ENCODE data around the gene UBE2C.
A peak's percentile ranks its signal among the peaks of the same experiment; 100 is the strongest.
"Not testable (repeated sequence)": the region's sequence is repeated elsewhere in the genome, so short reads cannot be mapped to it uniquely, and the experiment has no call there.

Gene UBE2C

DNA sequence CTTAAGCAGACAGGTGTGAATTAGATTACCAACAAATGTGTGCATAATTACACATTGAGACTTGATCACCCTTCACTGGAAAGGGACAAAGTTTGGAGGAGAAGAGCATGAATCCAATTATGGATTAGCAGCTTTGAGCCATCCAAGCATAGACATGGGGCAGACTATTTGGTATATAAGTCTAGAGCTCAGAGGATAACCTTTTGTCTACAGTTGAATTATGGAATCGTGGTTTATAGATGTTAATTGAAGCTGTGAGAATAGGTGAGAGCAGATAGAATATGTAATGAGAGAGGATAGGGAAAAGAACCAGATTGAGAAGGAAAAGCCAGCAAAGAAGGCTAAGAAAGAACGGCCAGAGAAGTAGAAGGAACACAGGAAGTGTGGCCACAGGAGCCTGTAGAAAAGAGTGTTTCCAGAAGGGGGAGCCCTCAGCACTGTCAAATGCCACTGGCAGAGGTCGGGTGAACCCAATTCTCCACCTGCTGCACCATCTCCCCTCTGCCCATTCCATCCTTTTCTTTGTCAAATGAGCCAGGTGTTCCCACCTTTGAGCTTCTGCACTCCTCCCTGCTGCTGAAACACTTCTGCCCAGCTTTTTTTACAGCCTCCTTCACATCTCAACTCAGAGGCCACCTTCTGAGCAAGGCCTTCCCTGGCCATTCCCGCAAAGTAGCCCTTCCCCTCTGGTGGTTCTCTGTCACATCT lies 13.4 kb upstream of the UBE2C start:
- peak; percentile 24 for DNase-seq

DNA sequence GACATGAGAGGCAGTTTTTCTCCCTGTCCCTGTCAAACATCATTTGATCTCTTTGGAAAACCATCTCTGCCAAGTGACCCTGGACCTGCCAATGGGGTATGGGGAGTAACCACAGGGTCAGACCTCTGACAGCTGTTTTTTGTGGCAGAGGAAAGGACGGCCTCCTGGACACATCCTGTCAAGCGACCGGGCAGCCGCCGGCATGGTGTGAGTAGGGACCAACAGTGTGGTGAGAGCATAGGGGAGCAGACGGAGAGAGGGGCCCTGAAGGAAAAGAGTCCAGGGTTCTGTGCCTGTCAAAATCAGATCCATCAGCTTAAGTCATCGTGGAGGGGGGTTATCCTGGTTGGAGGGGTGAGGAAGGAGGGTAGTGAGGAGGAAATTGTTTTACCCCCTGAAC lies 10.6 kb upstream of the UBE2C start:
- no peak for DNase-seq

DNA sequence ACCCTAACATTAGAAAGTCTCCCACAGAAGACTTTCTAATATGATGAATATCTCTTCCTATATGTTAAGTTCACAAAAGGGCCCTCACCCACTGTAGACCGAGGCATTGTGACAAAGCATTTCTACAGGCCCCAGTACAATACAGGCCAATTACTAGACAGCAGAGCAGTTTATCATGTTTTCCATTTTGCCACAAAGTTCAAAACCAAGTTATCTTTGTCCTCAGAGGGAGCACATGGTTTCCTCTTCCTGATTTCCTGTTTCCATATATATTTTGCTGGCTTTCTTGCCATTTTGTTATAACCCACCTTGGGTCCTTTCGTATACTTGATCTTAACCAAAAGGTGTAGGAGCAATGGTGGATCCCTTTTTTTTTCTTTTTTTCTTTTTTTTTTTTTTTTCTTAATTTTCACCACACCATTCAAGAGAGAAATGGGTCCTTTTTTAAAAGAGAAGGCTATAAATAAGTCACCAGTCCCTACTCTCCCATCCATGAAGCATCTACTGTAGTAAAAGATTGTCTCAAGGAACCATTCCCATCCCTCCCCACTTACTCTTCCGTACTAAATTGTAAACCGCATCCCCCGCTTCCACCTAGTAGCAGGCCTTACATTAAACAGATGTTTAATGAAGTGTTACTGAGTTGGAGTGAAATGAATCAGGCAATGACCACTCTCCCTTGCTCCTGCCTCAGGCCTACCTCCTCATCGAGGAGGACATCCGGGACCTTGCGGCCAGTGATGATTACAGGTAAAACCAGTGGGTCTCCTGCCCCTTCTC lies 2.1 kb upstream of the UBE2C start:
- DNase-seq = no peak

DNA sequence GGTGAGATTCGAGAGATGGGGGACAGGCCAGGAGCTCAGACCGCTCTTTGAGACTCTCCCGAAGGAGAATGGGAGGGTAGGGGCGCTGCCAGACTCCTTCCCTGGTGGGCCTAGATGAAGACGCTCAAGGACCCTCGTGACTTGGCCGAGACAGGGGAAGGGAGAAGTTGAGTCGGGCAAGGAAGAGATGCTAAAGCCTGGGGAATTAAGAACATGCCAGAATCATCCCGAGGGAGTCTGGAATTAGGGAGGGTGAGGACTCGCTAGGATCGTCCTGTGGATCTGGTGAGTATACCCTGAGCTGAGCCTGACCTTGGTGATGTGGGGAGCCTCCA lies 529 bp downstream of the UBE2C start:
- DNase-seq = no peak

DNA sequence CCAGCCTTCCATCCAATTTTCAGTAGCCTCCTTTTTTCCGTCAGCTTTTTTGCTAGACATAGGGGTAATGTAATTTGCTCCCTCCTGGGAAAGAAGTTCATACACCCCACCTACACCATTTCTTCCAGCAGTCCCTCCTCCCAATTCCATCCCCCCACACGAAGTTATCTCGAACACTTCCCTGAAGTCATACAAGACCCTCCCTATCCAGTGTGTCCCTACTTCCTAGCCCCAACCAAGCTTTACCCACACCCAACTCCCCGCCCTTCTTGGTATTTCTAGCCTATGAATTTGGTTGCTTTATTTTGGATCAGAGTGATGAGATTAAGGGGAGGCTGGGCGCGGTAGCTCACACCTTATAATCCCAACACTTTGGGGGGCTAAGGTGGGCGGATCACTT lies 1.0 kb downstream of the UBE2C start:
- DNase-seq = no peak

DNA sequence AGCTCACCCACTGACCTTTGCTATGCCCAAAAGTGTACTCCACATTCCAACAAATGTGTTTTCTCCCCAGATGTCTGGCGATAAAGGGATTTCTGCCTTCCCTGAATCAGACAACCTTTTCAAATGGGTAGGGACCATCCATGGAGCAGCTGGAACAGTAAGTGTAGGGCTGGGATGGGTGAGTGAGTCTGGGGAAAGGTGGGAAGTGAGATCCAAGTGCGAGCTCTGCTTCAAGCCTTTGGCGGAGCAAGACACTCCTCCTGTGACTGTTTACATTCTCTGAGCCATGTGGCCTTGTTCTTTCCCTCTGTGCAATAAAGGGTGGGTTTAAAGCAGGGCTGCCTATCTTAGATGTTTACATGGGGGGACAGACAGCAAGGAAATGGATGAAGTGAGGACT lies 1.9 kb downstream of the UBE2C start:
- DNase-seq = no peak

DNA sequence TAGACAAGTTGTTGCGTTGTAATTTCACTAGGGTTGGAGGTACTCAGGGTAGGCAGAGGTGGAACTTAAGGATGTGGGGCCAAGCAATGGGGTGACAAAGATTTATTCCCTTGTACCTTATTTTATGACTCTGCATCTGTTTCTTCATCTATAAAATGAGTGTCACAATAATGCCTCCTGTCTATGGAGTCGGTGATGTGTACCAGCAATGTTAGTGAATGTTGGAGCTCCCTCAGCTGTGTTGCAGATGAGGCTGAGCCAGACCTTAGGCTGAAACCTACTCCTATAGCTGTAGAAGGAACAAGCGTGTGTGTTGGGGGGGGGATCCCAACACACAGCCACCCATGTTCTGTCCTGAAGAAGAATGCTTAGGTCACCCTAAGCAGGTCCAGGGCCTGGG lies 4.5 kb downstream of the UBE2C start:
- no peak for DNase-seq

DNA sequence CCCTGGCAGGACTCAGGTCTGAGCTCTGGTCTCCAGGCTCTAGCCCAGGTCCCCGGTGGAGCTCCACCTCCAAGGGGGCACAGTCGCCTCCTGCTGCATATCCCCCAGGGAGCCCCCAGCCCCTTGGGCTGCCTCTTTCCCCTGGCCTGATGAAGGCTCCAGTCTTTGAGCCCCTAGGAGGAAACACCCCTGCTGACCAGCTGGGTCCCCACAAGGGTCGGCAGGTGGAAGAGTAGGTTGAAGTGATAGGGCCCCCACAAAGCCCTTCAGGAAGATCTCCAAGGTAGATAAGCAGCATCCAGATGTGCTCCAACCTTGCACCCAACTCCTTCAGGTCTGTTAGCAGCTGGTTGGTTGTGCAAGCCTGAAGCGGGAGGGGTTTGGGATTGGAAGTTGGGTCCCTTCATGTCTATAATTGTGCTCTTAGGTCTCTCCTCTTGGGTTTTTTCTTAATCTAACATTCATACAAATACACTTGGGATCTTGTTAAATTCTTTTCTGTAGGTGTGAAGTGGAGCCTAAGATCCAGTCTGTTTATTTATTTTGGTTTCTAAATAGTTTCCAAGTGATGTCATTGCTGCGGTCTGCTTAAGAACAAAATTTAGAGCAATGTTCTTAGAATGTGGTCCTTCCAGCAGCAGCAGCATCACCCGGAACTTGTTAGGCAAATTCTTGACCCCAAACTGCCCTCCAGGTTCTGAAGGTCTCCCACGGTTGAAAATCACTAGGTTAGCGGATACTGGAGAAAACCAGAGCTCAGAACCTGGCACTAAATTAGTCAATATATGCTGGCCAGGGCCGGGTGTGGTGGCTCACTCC lies 5.1 kb downstream of the UBE2C start:
- no peak for DNase-seq

DNA sequence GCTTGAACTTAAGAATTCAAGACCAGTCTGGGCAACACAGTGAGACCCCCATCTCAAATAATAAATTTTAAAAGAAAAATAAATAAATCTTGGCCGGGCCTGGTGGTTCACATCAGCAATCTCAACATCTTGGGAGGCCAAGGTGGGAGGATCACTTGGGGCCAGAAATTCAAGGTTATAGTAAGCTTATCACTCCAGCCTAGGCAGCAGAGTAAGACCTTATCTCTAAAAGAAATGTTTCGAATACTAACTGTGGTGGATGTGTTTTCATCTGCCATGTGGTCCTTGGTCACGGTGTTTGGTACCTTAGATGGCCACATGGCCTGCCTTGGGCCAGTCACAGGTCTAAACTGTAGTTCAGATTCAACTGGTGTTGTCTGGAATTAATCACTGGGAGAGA lies 5.8 kb downstream of the UBE2C start:
- no peak for DNase-seq

DNA sequence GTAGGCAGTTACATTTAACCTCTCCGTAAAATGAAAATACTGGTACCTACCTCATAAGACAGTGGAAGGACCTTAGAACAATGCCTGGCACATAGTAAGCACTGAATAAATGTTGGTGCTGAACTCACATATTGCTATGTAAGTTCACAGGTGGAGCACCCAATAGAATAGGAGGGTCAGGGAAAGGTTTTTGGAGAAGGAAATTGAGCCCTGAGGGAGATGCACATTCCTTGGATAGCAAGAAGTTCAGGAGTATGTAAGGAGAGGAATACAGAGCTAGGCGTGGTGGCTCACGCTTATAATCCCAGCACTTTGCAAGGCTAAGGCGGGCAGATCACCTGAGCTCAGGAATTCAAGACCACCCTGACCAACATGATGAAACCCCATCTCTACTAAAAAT lies 7.0 kb downstream of the UBE2C start:
- no peak for DNase-seq

DNA sequence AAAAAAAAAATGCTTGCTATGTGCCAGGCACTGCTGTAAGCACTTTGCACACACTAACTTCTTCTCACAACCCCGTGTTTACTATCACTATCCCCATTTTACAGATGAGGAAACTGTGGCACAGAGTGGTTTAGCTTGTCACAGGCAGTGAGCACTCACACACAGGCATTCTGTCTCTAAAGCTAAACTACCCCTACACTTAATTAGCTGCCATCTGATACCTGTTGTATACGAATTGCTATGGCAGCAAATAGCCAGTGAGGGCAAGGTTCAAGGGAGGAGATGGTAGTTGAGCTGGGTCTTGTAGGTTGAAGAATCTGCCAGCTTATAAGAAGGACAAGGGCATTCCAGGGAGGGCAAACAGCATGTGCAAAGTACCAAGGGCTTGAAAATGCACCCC lies 9.5 kb downstream of the UBE2C start:
- DNase-seq = no peak

DNA sequence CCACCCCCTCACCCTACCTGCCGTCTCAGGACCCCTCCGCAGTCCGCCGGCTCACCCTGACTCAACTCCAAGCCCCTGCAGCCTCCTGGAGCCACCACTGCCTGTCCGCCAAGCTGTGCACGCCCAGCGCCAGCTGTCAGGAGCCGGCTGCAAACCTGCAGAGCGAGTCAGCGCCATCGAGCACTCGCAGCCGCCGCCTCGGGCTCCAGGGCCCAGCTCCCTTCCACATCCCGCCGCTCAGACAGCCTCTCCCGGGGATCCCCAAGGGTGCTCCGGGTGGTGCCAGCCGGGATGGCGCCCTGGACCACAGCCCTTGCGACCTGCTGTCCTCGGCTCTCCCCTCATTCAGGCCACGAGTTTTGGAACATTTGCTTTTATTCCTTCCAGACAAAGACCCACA lies 10.4 kb downstream of the UBE2C start:
- DNase-seq = no peak

DNA sequence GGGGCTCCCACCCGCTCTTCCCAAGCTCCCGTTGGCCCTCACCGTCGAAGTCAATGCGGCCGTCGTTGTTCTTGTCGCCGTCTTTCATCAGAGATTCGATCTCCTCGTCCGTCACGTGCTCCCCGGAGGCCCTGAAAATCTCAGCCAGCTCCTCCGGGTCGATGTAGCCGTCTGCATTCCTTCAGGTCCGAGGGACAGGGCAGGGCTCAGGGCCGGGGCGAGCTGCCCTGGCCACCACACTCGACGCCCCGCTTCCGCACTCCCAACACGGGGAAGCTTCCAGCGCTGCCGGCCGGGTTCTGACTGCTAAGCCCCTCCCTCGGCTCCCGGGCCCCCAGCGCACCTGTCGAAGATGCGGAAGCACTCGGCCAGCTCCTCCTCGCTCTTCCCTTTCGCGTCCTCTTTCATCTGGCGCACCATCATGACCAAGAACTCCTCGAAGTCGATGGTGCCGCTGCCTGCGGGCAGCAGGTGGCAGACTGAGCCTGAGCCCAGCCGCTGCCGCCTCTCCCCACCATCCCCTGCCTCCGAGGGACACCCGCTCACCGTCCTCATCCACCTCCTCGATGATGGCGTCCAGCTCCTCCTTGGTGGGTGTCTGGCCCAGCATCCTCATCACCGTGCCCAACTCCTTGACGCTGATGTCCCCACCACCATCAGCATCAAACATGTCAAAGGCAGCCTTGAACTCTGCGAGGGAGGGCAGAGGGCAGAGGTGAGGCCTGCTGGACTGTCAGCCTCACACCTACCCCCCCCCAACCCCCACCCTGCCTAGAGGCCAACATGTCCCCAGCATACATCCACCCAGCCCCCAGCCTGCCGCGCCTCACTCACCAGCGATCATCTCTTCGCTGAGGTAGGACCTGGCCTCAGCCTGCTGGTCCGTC lies 11.7 kb downstream of the UBE2C start:
- peak; percentile 30 for DNase-seq

DNA sequence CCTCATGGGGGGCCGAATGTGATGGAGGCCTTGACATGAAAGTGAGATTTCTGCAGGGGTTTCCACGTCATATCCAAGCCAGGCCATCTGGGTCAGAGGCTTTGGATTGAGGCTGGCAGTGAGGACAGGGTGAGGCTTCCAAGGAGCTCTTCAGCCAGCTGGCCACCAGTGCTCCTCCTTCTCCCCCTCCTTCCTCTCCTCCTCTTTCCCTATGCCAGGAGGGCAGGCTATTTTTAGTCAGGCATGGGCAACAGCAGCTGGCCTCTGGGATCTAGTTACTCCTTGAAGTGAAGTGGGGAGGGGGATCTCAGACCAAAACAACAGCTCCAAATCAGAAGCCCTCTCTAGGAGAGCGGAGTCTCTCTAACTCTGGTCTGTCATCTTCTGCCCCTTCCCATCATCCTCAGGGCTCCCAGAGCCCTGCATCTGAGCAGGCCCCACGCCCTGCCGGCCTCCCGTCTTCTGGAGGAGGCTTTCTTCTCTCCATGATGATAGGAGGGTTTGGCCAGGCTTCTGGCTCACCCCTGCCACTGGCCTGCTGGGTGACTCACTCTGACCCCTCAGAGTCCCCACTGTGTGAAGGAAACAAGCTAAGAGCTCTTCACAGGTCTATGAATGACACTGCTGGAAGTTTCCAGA lies 14.1 kb downstream of the UBE2C start:
- no peak for DNase-seq

DNA sequence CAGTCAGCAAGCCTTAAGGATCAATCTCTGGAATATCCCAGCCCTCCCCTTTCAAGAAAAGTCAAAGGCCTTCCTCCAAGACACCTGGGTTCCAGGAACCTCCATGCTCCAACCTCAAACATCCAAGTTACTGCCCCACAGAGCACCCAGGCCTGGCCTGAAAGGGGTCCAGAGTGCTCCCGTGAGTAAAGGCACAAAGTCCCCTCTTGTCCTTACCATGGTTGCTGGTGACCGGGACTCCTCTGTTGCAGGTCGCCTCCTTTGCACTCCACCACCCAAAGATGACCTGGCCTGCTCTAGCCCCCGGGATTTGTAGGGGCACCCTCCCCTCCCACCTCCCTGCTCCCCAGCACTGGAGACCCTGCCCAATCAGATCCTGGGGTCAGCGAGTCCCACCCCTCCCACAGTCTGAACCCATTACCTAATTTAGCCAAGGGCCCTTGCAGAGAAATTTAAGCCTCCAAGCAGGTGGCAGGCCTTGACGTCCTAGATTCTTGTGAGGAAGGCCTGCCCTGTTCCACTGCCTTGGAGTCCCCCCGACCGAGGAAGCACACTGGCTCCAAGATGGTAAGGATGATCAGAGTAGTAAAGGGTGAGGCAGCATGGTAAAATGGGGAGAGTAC lies 14.7 kb downstream of the UBE2C start, which contains the start of gene TNNC2:
Gene TNNC2, minus strand, starts transcription at position 283 of the 623 bp plus-strand sequence. Its CDS starts 64 bp downstream, at position 219.
- DNase-seq = no peak

DNA sequence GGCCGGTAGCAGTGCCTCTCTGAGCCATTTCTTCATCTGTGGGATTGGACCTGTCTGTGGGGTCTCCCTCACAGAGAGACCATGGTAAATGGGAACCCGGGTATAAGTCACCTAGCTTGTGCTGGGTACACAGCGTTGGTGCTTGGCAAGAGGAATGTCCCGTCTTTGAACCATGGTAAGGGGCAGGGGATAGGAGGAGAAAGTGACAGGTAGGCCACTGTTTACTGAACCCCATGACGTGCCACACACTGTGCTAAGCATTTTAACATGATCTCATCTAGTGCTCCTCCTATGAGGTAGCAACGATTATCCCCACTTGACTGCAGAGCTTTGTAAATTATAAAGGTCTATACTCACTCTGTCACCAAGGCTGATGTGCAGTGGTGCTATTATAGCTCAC lies 15.3 kb downstream of the UBE2C start:
- DNase-seq = no peak

DNA sequence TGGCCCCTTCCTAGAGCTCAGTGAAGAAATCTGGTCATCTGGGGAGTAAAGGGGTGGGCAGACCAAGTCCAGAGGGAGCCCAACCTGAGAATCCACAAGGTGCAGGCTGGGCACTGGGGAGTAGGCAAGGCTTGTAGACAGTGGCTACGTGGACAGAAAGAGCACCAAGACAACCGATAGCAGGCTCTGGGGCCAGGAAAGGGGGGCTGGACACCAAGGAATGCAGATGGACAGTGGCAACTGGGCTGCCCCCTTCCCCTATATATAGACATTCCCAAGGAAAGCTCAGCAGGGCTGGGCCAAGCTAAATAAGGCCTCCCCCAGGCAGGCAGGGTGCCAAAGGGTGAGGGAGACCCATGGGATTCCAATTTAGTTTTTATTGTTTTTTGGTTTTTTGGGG lies 16.1 kb downstream of the UBE2C start:
- no peak for DNase-seq

DNA sequence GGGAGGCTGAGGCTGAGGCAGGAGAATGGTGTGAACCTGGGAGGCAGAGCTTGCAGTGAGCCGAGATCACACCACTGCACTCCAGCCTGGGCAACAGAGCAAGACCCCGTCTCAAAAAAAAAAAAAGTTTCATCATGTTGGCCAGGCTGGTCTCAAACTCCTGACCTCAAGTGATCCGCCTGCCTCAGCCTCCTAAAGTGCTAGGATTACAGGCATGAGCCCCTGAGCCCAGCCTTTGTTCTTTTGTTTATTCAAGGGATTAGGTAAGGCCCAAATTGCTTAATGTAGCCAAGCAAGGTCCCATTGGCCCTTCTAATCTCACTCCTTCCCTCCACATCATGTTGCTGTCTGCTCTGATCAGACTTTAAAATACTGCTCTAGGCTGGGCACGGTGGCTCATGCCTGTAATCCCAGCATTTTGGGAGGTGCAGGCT lies 17.2 kb downstream of the UBE2C start:
- DNase-seq = not testable (repeated sequence)

DNA sequence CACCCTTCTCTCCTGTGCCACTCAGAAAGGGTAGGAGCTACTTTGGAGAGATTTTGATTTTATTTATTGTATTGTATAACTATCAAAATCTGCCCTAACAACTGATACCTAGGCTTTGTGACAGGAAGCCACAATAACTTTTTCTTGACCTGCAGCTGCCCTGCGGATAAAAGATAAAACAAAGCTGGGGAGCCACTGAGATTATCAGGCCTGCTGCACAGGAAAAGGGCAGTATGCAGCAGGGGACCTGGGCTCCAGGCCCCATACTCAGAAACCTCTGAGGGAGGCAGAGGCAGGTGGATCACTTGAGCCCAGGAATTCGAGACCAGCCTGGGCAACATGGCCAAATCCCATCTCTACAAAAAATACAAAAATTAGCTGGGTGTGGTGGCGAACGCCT lies 20.2 kb downstream of the UBE2C start:
- DNase-seq = no peak

DNA sequence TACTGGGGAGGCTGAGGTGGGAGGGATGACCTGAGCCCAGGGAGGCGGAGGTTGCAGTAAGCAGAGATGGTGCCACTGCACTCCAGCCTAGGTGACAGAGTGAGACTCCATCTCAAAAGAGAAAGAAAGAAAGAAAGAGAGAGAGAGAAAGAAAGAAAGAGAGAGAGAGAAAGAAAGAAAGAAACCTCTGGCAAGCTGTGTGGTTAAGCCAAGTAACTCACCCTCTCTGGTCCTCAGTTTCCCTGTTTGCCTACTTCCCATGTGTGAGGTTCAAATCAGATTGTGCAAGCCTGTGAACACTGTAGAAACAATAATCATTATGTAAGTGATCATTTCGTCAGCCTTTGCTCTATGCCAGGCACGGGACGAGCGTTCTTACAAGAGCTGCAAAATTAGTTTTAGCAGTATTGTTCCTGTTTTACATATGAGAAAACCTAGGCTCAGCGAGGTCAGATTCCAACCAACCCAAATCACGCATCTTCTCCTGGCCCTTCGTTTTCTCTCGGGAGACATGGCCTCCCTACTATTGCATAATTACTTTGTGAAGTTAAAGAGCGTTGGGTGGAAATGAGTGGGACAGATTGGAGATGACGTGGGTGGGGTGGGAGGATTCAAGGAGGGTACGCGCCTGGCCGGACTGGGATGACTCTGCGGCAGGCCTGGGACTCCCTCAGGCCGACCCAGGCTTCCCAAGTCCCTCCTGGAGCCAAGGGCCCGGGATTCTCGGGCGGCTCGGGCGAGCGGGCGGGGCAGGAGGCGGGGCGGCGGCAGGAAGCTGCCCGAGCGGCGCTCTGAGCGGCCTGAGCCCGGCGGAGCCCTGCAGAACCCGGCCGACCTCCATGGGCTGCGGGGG lies 20.8 kb downstream of the UBE2C start, which contains the start of gene SNX21:
Gene SNX21, plus strand, starts transcription at position 770 of the 853 bp plus-strand sequence. CDS start 121 bp downstream, outside the sequence.
- DNase-seq = no peak

Measured in effector CD8-positive, alpha-beta T cell (primary cell).